Cardiac muscle cell (in vitro differentiated cells and primary cell): Measurements from ENCODE around the gene PLBD2. TPM values are rescaled to one million over a fixed set of nuclear protein-coding genes. Genes with fewer than 3 reads are reported as not detected.

Source experiments
- DNase-seq, 2 donors: peaks; one replicate each; pipeline versions ENCODE4 v3.0.0 to v3.0.0-alpha.2; 2010 to 2017; ENCODE audit warnings: low read depth in 1 of 2, low spot score in 1 of 2
- H3K27ac ChIP-seq: fragments of 200-600 bp; sonication (generic); 2 replicates; pipeline ENCODE4 v1.5.1; 2016
- H3K27me3 ChIP-seq: fragments of 200-600 bp; sonication (generic); 2 replicates; pipeline ENCODE4 v1.6.0; 2016; ENCODE audit warnings: control low read depth
- H3K36me3 ChIP-seq: fragments of 200-600 bp; sonication (generic); 2 replicates; pipeline ENCODE4 v1.5.1; 2016; ENCODE audit warnings: control low read depth
- H3K4me1 ChIP-seq: fragments of 200-600 bp; sonication (generic); 2 replicates; pipeline ENCODE4 v1.8.1; 2017; ENCODE audit warnings: low read depth, mild to moderate bottlenecking, mixed run types
- H3K4me3 ChIP-seq: fragments of 200-600 bp; sonication (generic); 2 replicates; pipeline ENCODE4 v1.5.1; 2016; ENCODE audit warnings: mild to moderate bottlenecking
- H3K9me3 ChIP-seq: fragments of 200-600 bp; sonication (generic); 2 replicates; pipeline ENCODE4 v1.5.1; 2017; ENCODE audit warnings: low read depth, mild to moderate bottlenecking, control low read depth
- polyA plus RNA-seq: library from polyadenylated mRNA; unstranded; fragments of >200 nt; fragmentation: Nextera tagmentation; extraction: Ambion mirVana; gene quantifications from 2 replicates; pipeline ENCODE4 v1.2.1, GENCODE V29; 2016
- total RNA-seq: library from RNA; depleted of rRNA; stranded (reverse); fragments of >200 nt; gene quantifications from 2 replicates; pipeline ENCODE4 v1.2.3, GENCODE V29; 2016
- TF ChIP-seq, protein P1 (sequence below): IDR thresholded peaks from 2 replicates; pipeline ENCODE4 v1.5.1; 2012; ENCODE audit warnings: low read depth, mild to moderate bottlenecking, low read length

The PLBD2 gene
- total and polyA plus RNA-seq, 2 experiments from 2014 or later, result 11.7 to 17.3 TPM

DNA sequence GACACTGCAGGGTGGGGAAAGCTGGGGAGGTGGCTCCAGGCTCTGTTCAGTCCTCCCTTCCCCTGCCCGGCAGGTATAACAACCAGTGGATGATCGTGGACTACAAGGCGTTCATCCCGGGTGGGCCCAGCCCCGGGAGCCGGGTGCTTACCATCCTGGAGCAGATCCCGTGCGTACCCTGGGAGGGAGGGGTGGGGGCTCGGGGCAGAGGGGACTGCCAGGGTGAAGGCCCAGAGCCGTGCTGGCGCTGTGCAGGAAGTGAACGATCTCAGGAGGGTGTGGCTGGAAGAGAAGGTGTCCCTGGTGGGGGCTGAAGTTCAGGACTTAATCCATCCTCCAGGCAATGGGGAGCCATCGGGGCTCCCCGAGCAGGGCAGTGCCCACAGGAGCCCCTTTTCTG is 26.4 kb downstream of the PLBD2 start:
- DNase-seq, result no peak
- Histone ChIP-seq H3K9me3 (no peaks in the 10 kb centered on the region), H3K36me3 (no peaks in the 10 kb centered on the region)

DNA sequence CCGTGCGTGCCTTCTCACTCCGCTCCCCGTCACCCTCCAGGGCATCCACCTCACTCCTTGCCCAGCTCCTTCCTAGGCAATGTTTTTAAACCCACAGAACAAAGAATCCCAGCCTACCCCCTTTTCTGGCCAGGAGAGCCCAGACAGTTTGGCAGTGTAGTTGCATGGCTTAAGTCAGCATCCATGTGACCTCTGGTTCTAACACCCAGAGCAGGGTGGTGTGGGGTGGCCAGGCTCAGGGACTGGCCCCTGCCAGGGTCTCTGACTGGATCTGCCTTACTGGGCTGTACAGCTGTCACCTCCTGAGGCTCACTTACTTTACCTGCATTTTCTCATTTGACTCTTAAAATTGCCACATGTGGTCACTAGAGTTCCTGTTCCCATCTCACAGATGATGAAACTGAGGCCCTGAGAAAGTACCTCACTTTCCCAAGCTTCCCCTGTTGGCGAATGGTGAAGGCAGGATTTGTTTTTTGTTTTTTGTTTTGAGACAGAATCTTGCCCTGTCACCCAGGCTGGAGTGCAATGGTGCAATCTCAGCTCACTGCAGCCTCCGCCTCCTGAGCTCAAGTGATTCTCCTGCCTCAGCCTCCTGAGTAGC is 27.0 kb downstream of the PLBD2 start:
- Histone ChIP-seq H3K27me3 (no peaks in the 10 kb centered on the region), H3K27ac (no peak overlapping the region), H3K36me3 (no peaks in the 10 kb centered on the region), H3K4me1 (no peaks in the 10 kb centered on the region), H3K9me3 (no peaks in the 10 kb centered on the region), H3K4me3 (no peak overlapping the region)
- TF ChIP-seq, protein P1, sequence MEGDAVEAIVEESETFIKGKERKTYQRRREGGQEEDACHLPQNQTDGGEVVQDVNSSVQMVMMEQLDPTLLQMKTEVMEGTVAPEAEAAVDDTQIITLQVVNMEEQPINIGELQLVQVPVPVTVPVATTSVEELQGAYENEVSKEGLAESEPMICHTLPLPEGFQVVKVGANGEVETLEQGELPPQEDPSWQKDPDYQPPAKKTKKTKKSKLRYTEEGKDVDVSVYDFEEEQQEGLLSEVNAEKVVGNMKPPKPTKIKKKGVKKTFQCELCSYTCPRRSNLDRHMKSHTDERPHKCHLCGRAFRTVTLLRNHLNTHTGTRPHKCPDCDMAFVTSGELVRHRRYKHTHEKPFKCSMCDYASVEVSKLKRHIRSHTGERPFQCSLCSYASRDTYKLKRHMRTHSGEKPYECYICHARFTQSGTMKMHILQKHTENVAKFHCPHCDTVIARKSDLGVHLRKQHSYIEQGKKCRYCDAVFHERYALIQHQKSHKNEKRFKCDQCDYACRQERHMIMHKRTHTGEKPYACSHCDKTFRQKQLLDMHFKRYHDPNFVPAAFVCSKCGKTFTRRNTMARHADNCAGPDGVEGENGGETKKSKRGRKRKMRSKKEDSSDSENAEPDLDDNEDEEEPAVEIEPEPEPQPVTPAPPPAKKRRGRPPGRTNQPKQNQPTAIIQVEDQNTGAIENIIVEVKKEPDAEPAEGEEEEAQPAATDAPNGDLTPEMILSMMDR, result no peak
- DNase-seq, result no peak

More for the DNA sequence above, 26.4 kb downstream of the PLBD2 start:
- H3K4me3 ChIP-seq, result no peak overlapping the region
- TF ChIP-seq, protein P1, result no peak
- H3K27ac ChIP-seq, result no peak overlapping the region
- no peaks in the 10 kb centered on the region for H3K4me1 ChIP-seq
- H3K27me3 ChIP-seq, result no peaks in the 10 kb centered on the region

DNA sequence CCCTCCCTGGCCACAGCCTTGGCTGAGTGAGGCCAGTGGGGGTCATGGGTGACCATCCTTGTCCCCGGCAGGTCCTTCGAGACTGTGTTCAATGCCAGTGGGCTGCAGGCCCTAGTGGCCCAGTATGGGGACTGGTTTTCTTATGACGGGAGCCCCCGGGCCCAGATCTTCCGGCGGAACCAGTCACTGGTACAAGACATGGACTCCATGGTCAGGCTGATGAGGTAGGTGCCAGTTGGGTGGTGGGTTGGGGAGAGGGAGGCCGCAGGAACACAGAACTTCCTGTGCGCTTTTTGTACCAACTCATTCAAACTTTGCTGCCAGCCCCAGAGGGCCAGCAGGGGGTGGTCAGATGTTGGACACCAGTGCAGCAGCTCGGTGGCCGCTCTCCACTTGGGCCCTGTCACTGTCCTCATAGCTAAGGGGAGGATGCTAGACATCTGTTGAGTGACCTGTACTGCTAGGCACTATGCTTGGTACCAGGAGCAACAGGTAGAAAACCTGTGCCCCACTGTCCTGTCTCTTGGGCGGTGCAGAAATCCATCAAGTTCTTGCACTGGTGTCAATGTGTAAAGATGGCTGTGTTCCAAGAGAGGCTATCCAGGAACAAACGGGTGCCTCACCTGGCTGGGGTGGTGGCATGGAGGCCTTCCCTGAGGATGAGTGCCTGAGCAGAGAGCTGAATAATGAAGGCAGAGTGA is 28.6 kb downstream of the PLBD2 start:
- no peaks in the 10 kb centered on the region for H3K36me3 ChIP-seq
- no peak overlapping the region for H3K4me3 ChIP-seq
- no peak for DNase-seq
- no peaks in the 10 kb centered on the region for H3K9me3 ChIP-seq
- TF ChIP-seq, protein P1, result no peak
- H3K27ac ChIP-seq, result no peak overlapping the region
- no peaks in the 10 kb centered on the region for H3K27me3 ChIP-seq
- H3K4me1 ChIP-seq, result no peaks in the 10 kb centered on the region

DNA sequence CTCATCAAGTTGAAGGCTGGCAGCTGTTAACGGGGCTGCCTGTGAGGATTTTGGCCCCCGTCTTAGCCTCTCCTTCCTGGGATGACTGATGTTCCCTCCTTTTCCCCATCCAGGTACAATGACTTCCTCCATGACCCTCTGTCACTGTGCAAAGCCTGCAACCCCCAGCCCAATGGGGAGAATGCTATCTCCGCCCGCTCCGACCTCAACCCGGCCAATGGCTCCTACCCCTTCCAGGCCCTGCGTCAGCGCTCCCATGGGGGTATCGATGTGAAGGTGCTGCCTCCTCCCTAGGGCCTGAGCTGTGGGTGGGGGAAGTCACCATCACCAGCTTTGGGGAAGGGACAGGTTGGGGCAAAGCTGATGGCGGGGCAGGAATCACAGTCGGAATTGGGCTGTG is 29.2 kb downstream of the PLBD2 start:
- DNase-seq, result no peak
- TF ChIP-seq, protein P1, result no peak
- H3K9me3 ChIP-seq, result no peaks in the 10 kb centered on the region
- H3K27ac ChIP-seq, result no peak overlapping the region
- H3K4me3 ChIP-seq, result no peak overlapping the region
- H3K27me3 ChIP-seq, result no peaks in the 10 kb centered on the region
- H3K36me3 ChIP-seq, result no peaks in the 10 kb centered on the region
- no peaks in the 10 kb centered on the region for H3K4me1 ChIP-seq

DNA sequence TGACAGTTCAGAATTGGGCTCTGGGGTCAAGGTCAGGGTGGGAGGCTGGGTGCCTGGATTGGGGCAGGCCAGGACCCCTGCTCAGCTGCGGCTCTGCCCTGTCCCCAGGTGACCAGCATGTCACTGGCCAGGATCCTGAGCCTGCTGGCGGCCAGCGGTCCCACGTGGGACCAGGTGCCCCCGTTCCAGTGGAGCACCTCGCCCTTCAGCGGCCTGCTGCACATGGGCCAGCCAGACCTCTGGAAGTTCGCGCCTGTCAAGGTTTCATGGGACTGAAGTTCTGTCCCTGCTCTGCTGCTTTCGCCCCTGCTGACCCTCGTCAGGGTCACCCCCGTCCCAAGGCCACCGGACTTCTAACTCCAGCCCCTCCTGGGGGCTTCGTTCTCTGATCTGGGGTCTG is 30.0 kb downstream of the PLBD2 start:
- H3K4me1 ChIP-seq, result no peaks in the 10 kb centered on the region
- no peaks in the 10 kb centered on the region for H3K27me3 ChIP-seq
- no peaks in the 10 kb centered on the region for H3K9me3 ChIP-seq
- no peaks in the 10 kb centered on the region for H3K36me3 ChIP-seq
- no peak overlapping the region for H3K4me3 ChIP-seq
- no peak for DNase-seq
- TF ChIP-seq, protein P1, result no peak
- H3K27ac ChIP-seq, result no peak overlapping the region
